H7 (cell line): ENCODE measurements around the gene ELL. TPM values are rescaled to one million over a fixed set of nuclear protein-coding genes. Genes with fewer than 3 reads are reported as not detected.
A peak's percentile ranks its signal among the peaks of the same experiment; 100 is the strongest.

Experiments used
- DNase-seq: peaks from one replicate; pipeline ENCODE4 v3.0.0; 2012
- H3K27me3 ChIP-seq: 2 replicates; pipeline ENCODE4 v1.6.0; 2011; ENCODE audit warnings: mild to moderate bottlenecking, low read length; ENCODE audit not compliant: control insufficient read depth, insufficient read depth
- H3K36me3 ChIP-seq: replicated peaks from 2 replicates; pipeline ENCODE4 v1.5.1; 2011; ENCODE audit warnings: low read length; ENCODE audit not compliant: control insufficient read depth, insufficient read depth
- H3K4me3 ChIP-seq: 2 replicates; pipeline ENCODE4 v1.5.1; 2011; ENCODE audit warnings: low read depth, mild to moderate bottlenecking, control low read depth, low read length, moderate library complexity; ENCODE audit not compliant: insufficient read depth
- total RNA-seq: library from RNA; depleted of rRNA; stranded (reverse); fragments of >200 nt; shearing (Covaris generic); gene quantifications from 2 replicates; pipeline ENCODE4 v1.2.3, GENCODE V29; 2014

Gene ELL
- total RNA-seq, 1 experiment from 2014 or later = 17.0 TPM

- Histone ChIP-seq H3K36me3 (no peaks in the 10 kb centered on the region; the same call in 1 of the 2 replicates), H3K27me3 (no peaks in the 10 kb centered on the region), H3K4me3 (no peak overlapping the region)
- DNase-seq = no peak
Measured at GRCh38 chr19:18466354-18466753, 55.5 kb downstream of the ELL start.

- Histone ChIP-seq H3K27me3 (no peaks in the 10 kb centered on the region), H3K4me3 (no peak overlapping the region), H3K36me3 (no peaks in the 10 kb centered on the region; the same call in 1 of the 2 replicates)
- no peak for DNase-seq
Measured at GRCh38 chr19:18465964-18466339, 55.9 kb downstream of the ELL start.

- no peak for DNase-seq
- Histone ChIP-seq H3K27me3 (no peaks in the 10 kb centered on the region), H3K4me3 (no peak overlapping the region), H3K36me3 (peaks cover 4% of the 10 kb centered on the region)
Measured at GRCh38 chr19:18465214-18465963, 56.5 kb downstream of the ELL start.

- peaks cover 6% of the 10 kb centered on the region for H3K36me3 ChIP-seq
- H3K27me3 ChIP-seq = no peaks in the 10 kb centered on the region
- DNase-seq = no peak
- no peak overlapping the region for H3K4me3 ChIP-seq
Measured at GRCh38 chr19:18464646-18465045, 57.2 kb downstream of the ELL start.

- no peak overlapping the region for H3K4me3 ChIP-seq
Measured at GRCh38 chr19:18461471-18461870, 60.4 kb downstream of the ELL start.

GRCh38 chr19:18460900-18461299 lies 61.0 kb downstream of the ELL start:
- H3K27me3 ChIP-seq = no peaks in the 10 kb centered on the region
- peaks cover 8% of the 10 kb centered on the region for H3K36me3 ChIP-seq
- H3K4me3 ChIP-seq = no peak overlapping the region
- DNase-seq = no peak

More at GRCh38 chr19:18461471-18461870, 60.4 kb downstream of the ELL start:
- no peak for DNase-seq
- H3K27me3 ChIP-seq = no peaks in the 10 kb centered on the region
- peaks cover 8% of the 10 kb centered on the region for H3K36me3 ChIP-seq

GRCh38 chr19:18457483-18458331 lies 64.2 kb downstream of the ELL start:
- DNase-seq = no peak
- Histone ChIP-seq H3K4me3 (no peak overlapping the region), H3K36me3 (peaks cover 8% of the 10 kb centered on the region), H3K27me3 (no peaks in the 10 kb centered on the region)

- H3K4me3 ChIP-seq = no peak overlapping the region
- H3K36me3 ChIP-seq = peaks cover 8% of the 10 kb centered on the region
- H3K27me3 ChIP-seq = no peaks in the 10 kb centered on the region
- DNase-seq = no peak
Measured at GRCh38 chr19:18456974-18457373, 64.9 kb downstream of the ELL start.

GRCh38 chr19:18456279-18456678 lies 65.6 kb downstream of the ELL start:
- no peak for DNase-seq
- Histone ChIP-seq H3K36me3 (peaks cover 8% of the 10 kb centered on the region), H3K4me3 (no peak overlapping the region), H3K27me3 (no peaks in the 10 kb centered on the region)

- Histone ChIP-seq H3K36me3 (peaks cover 1% of the 10 kb centered on the region), H3K27me3 (no peaks in the 10 kb centered on the region), H3K4me3 (no peak overlapping the region)
- no peak for DNase-seq
Measured at GRCh38 chr19:18453269-18454024, 68.4 kb downstream of the ELL start.

- no peak overlapping the region for H3K4me3 ChIP-seq
- H3K36me3 ChIP-seq = no peaks in the 10 kb centered on the region; the same call in none of the 2 replicates
- no peak for DNase-seq
- H3K27me3 ChIP-seq = no peaks in the 10 kb centered on the region
Measured at GRCh38 chr19:18452386-18452785, 69.5 kb downstream of the ELL start.

- H3K36me3 ChIP-seq = no peaks in the 10 kb centered on the region; the same call in none of the 2 replicates
- peak; percentile 96 for DNase-seq
- H3K27me3 ChIP-seq = no peaks in the 10 kb centered on the region
- H3K4me3 ChIP-seq = no peak overlapping the region
Measured at GRCh38 chr19:18450931-18451836, 70.7 kb downstream of the ELL start.

- no peak for DNase-seq
- no peak overlapping the region for H3K4me3 ChIP-seq
- no peaks in the 10 kb centered on the region for H3K27me3 ChIP-seq
- no peaks in the 10 kb centered on the region; the same call in none of the 2 replicates for H3K36me3 ChIP-seq
Measured at GRCh38 chr19:18450021-18450930, 71.6 kb downstream of the ELL start.
